Measurements from ENCODE around the gene PLEKHM3.

- TF ChIP-seq CTCF (conservative IDR thresholded peaks at IDR 0.05) (no peak), EZH2 (IDR thresholded peaks at IDR 0.05; ENCODE audit: low read depth) (no peak)
Measured at GRCh38 chr2:207902821-207903220, 122.5 kb downstream of the PLEKHM3 start.
